HepG2 (cell line): ENCODE results near the gene CAST. TPM values are rescaled to one million over a fixed set of nuclear protein-coding genes. Genes with fewer than 3 reads are reported as not detected.
A peak's percentile ranks its signal among the peaks of the same experiment; 100 is the strongest.

Experiments
- CCDC6 ChIP-seq: sonication (generic); formaldehyde crosslinking; IDR thresholded peaks from 2 replicates; pipeline ENCODE4 v1.8.1; 2022; ENCODE audit warnings: mild to moderate bottlenecking, missing genetic modification reagents, moderate library complexity
- ELF3 ChIP-seq: IDR thresholded peaks from 2 replicates; pipeline ENCODE4 v1.6.1; 2016; ENCODE audit warnings: missing genetic modification reagents, missing compliant biosample characterization
- FOXK2 ChIP-seq: fragments of 450-650 bp; IDR thresholded peaks from 2 replicates; pipeline ENCODE4 v1.6.1; 2016
- HNF4G ChIP-seq, 2 experiments: sonication (generic) in 1 of 2; formaldehyde crosslinking in 1 of 2; IDR thresholded peaks; 2 replicates each; pipeline versions ENCODE4 v1.4.0 to v1.6.1; 2011 to 2020; ENCODE audit warnings: borderline replicate concordance in 2 of 2, low read depth in 2 of 2, mild to moderate bottlenecking in 2 of 2, low read length in 1 of 2, missing genetic modification reagents in 1 of 2, moderate library complexity in 1 of 2
- MTF1 ChIP-seq: sonication (generic); formaldehyde crosslinking; IDR thresholded peaks from 2 replicates; pipeline ENCODE4 v1.5.0; 2020; ENCODE audit warnings: missing genetic modification reagents
- MZF1 ChIP-seq: sonication (generic); formaldehyde crosslinking; IDR thresholded peaks from 2 replicates; pipeline ENCODE4 v1.8.1; 2023; ENCODE audit warnings: mild to moderate bottlenecking, missing genetic modification reagents, borderline replicate concordance
- NR2F1 ChIP-seq, 2 experiments: fragments of 450-650 bp in 1 of 2; formaldehyde crosslinking in 1 of 2; IDR thresholded peaks; 2 replicates each; pipeline versions ENCODE4 v1.5.0 to v1.6.1; 2016 to 2020; ENCODE audit warnings: mild to moderate bottlenecking in 1 of 2, missing compliant biosample characterization in 1 of 2, missing genetic modification reagents in 1 of 2, moderate library complexity in 1 of 2
- PPARG ChIP-seq: conservative IDR thresholded peaks from 2 replicates; pipeline ENCODE4 v1.6.1; 2016; ENCODE audit warnings: missing biosample characterization, missing genetic modification reagents
- RFX1 ChIP-seq: fragments of 450-650 bp; IDR thresholded peaks from 2 replicates; pipeline ENCODE4 v1.6.1; 2017
- ZBTB21 ChIP-seq: sonication (generic); formaldehyde crosslinking; IDR thresholded peaks from 2 replicates; pipeline ENCODE4 v1.4.0; 2020; ENCODE audit warnings: missing genetic modification reagents
- ZC3H4 ChIP-seq: sonication (generic); formaldehyde crosslinking; IDR thresholded peaks from 2 replicates; pipeline ENCODE4 v1.4.0; 2020; ENCODE audit warnings: missing genetic modification reagents, borderline replicate concordance
- ZNF17 ChIP-seq: sonication (generic); formaldehyde crosslinking; IDR thresholded peaks from 2 replicates; pipeline ENCODE4 v1.5.0; 2020; ENCODE audit warnings: mild to moderate bottlenecking, missing genetic modification reagents
- ZNF296 ChIP-seq: sonication (generic); formaldehyde crosslinking; conservative IDR thresholded peaks from 2 replicates; pipeline ENCODE4 v1.5.0; 2020; ENCODE audit warnings: mild to moderate bottlenecking, missing genetic modification reagents
- ZSCAN30 ChIP-seq: sonication (generic); formaldehyde crosslinking; IDR thresholded peaks from 2 replicates; pipeline ENCODE4 v1.5.0; 2020; ENCODE audit warnings: mild to moderate bottlenecking, missing genetic modification reagents
- polyA plus RNA-seq, 8 experiments: library from polyadenylated mRNA; depleted of rRNA in 3 of 8; stranded (reverse) in 7 of 8; unstranded in 1 of 8; fragments of >200 nt; fragmentation: Illumina TruSeq in 4 of 8; extraction: Trizol in 4 of 8; gene quantifications; 2 replicates each; pipeline versions ENCODE4 v1.2.1 to v1.2.3, GENCODE V29; 2011 to 2016; ENCODE audit warnings: low read depth in 4 of 8, missing spikeins in 1 of 8, mixed read lengths in 1 of 8; ENCODE audit not compliant: insufficient read depth in 1 of 8
- total RNA-seq, 5 experiments: library from RNA; depleted of rRNA; stranded (reverse); fragments of >200 nt; fragmentation: Illumina TruSeq; extraction: Trizol; gene quantifications; 2 replicates each; pipeline ENCODE4 v1.2.3, GENCODE V29; 2016; ENCODE audit warnings: low read depth in 1 of 5
- TF ChIP-seq, protein P1 (sequence below): sonication (generic); formaldehyde crosslinking; IDR thresholded peaks from 2 replicates; pipeline ENCODE4 v1.8.1; 2022; ENCODE audit warnings: low read depth, mild to moderate bottlenecking, missing genetic modification reagents
- TF ChIP-seq, protein P2 (sequence below): sonication (generic); formaldehyde crosslinking; IDR thresholded peaks from 2 replicates; pipeline ENCODE4 v1.8.1; 2023; ENCODE audit warnings: mild to moderate bottlenecking, moderate library complexity, missing genetic modification reagents
- TF ChIP-seq, protein P3 (sequence below): IDR thresholded peaks from 2 replicates; pipeline ENCODE4 v1.6.1; 2016; ENCODE audit warnings: low read depth, control low read depth
- TF ChIP-seq, protein P4 (sequence below): sonication (generic); formaldehyde crosslinking; IDR thresholded peaks from 2 replicates; pipeline ENCODE4 v1.4.0; 2020; ENCODE audit warnings: mild to moderate bottlenecking, missing genetic modification reagents, borderline replicate concordance

The CAST gene
- total and polyA plus RNA-seq, 2 of the 13 experiments (the other 11 are each of a cell fraction or from before 2014, with no cell fraction given): 42.1 to 67.6 TPM

DNA sequence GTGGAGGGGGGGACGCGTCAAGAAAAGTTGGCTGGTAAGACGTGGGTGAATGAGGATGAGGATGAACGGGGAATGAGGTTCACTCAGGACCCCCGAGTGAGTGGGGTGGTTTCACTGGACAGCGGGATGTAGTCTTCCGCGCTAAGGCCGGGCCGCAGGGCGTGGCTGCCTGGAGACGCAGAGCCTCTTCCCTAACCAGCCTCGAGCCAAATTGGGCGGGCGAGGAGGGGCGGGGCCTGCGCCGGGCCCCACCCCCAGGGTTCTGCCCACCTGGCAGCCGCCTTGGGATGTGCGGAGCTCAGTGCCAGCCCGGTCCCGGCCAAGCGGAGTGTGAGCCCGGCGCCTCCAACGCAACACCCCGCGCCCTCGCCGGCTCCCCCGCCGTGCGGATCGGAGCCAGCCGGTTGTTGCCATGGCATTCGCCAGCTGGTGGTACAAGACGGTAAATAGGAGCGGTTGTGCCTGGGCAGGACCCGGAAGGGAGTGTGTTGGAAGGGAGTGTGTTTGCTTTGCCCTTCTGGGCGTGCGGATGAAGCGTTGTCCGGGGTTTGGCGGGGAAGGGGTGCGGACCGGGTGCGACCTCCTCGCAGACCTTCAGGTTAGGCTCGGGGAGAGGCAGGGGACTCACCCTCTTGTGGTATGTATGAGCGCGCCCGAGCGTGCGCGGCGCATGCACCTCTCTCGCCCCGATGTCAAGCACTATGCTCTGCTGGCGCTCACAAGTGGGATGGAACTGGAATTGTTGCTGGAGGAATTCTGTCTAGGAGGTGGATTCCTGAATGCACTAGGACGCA is 746 bp downstream of the CAST start (continued):
- TF ChIP-seq, protein P1, sequence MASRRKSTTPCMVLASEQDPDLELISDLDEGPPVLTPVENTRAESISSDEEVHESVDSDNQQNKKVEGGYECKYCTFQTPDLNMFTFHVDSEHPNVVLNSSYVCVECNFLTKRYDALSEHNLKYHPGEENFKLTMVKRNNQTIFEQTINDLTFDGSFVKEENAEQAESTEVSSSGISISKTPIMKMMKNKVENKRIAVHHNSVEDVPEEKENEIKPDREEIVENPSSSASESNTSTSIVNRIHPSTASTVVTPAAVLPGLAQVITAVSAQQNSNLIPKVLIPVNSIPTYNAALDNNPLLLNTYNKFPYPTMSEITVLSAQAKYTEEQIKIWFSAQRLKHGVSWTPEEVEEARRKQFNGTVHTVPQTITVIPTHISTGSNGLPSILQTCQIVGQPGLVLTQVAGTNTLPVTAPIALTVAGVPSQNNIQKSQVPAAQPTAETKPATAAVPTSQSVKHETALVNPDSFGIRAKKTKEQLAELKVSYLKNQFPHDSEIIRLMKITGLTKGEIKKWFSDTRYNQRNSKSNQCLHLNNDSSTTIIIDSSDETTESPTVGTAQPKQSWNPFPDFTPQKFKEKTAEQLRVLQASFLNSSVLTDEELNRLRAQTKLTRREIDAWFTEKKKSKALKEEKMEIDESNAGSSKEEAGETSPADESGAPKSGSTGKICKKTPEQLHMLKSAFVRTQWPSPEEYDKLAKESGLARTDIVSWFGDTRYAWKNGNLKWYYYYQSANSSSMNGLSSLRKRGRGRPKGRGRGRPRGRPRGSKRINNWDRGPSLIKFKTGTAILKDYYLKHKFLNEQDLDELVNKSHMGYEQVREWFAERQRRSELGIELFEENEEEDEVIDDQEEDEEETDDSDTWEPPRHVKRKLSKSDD (CRISPR knock-in tag): no peak
- TF ChIP-seq RFX1 (peak; percentile 73), HNF4G (IDR thresholded peaks at IDR 0.05; ENCODE audit: borderline replicate concordance, low read depth, low read length) (no peak), HNF4G (CRISPR knock-in tag; IDR thresholded peaks at IDR 0.05; ENCODE audit: borderline replicate concordance, low read depth) (no peak), ZNF296 (CRISPR knock-in tag) (no peak), ELF3 (CRISPR knock-in tag) (peak; percentile 5; the same call in 1 of the 2 replicates), MZF1 (no peak), MTF1 (CRISPR knock-in tag) (no peak), CCDC6 (CRISPR knock-in tag) (no peak), ZC3H4 (no peak), ZNF17 (no peak), FOXK2 (peak; percentile 13; the same call in 1 of the 2 replicates), ZSCAN30 (CRISPR knock-in tag) (no peak), PPARG (CRISPR knock-in tag) (0 out of 2 replicates have a peak, but pooled peaks have one; percentile 9), ZBTB21 (CRISPR knock-in tag) (no peak), NR2F1 (CRISPR knock-in tag; IDR thresholded peaks at IDR 0.05) (no peak)
- TF ChIP-seq, protein P2, sequence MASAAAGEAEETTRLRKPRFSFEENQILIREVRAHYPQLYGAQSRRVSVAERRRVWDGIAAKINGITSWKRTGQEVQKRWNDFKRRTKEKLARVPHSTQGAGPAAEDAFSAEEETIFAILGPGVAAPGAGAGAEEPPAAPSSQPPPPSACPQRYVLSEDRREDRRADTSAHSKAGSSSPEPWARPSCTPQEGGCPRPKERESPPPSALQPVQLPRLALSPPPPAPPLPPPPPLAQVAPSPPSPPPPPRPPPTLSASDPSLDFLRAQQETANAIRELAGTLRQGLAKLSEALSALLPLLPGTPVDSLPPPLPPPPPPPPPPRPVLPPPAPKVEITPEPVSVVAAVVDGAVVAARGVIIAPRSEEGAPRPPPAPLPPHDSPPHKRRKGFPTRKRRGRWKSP (CRISPR knock-in tag): no peak
- TF ChIP-seq, protein P3, sequence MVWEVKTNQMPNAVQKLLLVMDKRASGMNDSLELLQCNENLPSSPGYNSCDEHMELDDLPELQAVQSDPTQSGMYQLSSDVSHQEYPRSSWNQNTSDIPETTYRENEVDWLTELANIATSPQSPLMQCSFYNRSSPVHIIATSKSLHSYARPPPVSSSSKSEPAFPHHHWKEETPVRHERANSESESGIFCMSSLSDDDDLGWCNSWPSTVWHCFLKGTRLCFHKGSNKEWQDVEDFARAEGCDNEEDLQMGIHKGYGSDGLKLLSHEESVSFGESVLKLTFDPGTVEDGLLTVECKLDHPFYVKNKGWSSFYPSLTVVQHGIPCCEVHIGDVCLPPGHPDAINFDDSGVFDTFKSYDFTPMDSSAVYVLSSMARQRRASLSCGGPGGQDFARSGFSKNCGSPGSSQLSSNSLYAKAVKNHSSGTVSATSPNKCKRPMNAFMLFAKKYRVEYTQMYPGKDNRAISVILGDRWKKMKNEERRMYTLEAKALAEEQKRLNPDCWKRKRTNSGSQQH (CRISPR knock-in tag): no peak
- TF ChIP-seq, protein P4, sequence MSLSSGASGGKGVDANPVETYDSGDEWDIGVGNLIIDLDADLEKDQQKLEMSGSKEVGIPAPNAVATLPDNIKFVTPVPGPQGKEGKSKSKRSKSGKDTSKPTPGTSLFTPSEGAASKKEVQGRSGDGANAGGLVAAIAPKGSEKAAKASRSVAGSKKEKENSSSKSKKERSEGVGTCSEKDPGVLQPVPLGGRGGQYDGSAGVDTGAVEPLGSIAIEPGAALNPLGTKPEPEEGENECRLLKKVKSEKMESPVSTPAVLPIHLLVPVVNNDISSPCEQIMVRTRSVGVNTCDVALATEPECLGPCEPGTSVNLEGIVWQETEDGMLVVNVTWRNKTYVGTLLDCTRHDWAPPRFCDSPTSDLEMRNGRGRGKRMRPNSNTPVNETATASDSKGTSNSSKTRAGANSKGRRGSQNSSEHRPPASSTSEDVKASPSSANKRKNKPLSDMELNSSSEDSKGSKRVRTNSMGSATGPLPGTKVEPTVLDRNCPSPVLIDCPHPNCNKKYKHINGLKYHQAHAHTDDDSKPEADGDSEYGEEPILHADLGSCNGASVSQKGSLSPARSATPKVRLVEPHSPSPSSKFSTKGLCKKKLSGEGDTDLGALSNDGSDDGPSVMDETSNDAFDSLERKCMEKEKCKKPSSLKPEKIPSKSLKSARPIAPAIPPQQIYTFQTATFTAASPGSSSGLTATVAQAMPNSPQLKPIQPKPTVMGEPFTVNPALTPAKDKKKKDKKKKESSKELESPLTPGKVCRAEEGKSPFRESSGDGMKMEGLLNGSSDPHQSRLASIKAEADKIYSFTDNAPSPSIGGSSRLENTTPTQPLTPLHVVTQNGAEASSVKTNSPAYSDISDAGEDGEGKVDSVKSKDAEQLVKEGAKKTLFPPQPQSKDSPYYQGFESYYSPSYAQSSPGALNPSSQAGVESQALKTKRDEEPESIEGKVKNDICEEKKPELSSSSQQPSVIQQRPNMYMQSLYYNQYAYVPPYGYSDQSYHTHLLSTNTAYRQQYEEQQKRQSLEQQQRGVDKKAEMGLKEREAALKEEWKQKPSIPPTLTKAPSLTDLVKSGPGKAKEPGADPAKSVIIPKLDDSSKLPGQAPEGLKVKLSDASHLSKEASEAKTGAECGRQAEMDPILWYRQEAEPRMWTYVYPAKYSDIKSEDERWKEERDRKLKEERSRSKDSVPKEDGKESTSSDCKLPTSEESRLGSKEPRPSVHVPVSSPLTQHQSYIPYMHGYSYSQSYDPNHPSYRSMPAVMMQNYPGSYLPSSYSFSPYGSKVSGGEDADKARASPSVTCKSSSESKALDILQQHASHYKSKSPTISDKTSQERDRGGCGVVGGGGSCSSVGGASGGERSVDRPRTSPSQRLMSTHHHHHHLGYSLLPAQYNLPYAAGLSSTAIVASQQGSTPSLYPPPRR: no peak
